Measurements from ENCODE around the gene SEMA7A.

DNA sequence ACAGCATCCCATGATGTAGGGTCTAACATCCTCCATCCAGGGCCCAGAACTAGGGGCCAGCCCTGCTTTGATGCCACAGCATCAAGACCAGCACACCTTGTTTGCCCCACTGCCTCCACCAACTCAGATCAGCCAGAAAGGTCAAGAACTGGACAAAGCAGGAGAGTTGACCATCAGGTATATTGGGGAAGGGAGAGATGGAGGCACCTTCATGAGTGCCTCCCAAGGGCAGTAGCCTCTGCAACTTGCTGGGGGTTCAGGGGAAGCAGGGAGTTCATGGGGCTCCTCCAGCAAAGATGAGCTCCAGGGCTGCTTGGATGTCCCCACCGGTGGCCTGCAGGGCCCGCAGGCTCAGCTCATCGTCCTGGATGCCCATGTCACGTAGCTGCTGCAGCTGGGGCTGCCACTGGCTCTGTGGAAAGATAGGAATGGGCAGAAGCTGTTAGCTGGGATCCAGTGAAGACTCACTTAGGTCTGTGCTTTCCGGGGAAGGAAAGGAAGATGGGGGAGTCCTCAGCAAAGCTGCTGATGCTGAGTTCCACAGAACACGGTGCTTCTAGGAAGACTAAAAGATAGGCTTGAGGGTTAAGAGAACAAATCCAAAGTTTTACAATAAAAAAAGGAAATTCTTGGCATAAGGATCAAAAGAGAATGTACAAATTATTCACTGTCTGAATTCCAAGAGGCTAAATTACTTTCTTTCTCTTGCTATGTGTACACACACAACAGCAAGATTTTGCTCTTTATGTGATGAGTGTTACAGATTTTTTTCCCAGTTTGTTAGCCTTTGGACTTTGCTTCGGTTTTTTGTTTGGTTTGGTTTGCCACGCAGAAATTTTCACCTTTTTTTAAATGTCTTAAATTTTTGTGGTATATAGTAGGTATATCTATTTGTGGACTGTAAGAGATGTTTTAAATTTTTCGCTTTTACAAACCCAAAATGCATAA, 12.3 kb upstream of the SEMA7A start:
- TF ChIP-seq, protein P1, sequence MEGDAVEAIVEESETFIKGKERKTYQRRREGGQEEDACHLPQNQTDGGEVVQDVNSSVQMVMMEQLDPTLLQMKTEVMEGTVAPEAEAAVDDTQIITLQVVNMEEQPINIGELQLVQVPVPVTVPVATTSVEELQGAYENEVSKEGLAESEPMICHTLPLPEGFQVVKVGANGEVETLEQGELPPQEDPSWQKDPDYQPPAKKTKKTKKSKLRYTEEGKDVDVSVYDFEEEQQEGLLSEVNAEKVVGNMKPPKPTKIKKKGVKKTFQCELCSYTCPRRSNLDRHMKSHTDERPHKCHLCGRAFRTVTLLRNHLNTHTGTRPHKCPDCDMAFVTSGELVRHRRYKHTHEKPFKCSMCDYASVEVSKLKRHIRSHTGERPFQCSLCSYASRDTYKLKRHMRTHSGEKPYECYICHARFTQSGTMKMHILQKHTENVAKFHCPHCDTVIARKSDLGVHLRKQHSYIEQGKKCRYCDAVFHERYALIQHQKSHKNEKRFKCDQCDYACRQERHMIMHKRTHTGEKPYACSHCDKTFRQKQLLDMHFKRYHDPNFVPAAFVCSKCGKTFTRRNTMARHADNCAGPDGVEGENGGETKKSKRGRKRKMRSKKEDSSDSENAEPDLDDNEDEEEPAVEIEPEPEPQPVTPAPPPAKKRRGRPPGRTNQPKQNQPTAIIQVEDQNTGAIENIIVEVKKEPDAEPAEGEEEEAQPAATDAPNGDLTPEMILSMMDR (IDR thresholded peaks at IDR 0.05; ENCODE audit: low read length), result no peak
- TF ChIP-seq EZH2 (IDR thresholded peaks at IDR 0.05; ENCODE audit: borderline replicate concordance, low read length), result no peak
